GM18907 (cell line): ENCODE data around the gene SLCO3A1.

ENCODE experiments used
- ATAC-seq: cut with Tn5 transposase; IDR thresholded peaks from one replicate; pipeline ENCODE4 v1.9.1; 2021; ENCODE audit warnings: mild to moderate bottlenecking, moderate library complexity; ENCODE audit not compliant: unreplicated experiment

Gene SLCO3A1

GRCh38 chr15:91909111-91909510 lies 55.6 kb downstream of the SLCO3A1 start:
- ATAC-seq: no peak

GRCh38 chr15:91909574-91909973 lies 56.1 kb downstream of the SLCO3A1 start:
- no peak for ATAC-seq

GRCh38 chr15:91911844-91912243 lies 58.3 kb downstream of the SLCO3A1 start:
- ATAC-seq: no peak

GRCh38 chr15:91912336-91912735 lies 58.8 kb downstream of the SLCO3A1 start:
- no peak for ATAC-seq

- ATAC-seq: no peak
These were observed 60.1 kb downstream of the SLCO3A1 start for GRCh38 chr15:91913560-91913959.

GRCh38 chr15:91915576-91915975 lies 62.1 kb downstream of the SLCO3A1 start:
- ATAC-seq: no peak

- no peak for ATAC-seq
These were observed 62.5 kb downstream of the SLCO3A1 start for GRCh38 chr15:91916051-91916450.

GRCh38 chr15:91917686-91918360 lies 64.3 kb downstream of the SLCO3A1 start:
- ATAC-seq: no peak

GRCh38 chr15:91919014-91919534 lies 65.6 kb downstream of the SLCO3A1 start:
- no peak for ATAC-seq

- no peak for ATAC-seq
These were observed 67.8 kb downstream of the SLCO3A1 start for GRCh38 chr15:91921188-91921842.

- ATAC-seq: no peak
These were observed 68.3 kb downstream of the SLCO3A1 start for GRCh38 chr15:91921843-91922198.

- ATAC-seq: no peak
These were observed 69.4 kb downstream of the SLCO3A1 start for GRCh38 chr15:91922646-91923547.

GRCh38 chr15:91924183-91924582 lies 70.7 kb downstream of the SLCO3A1 start:
- ATAC-seq: no peak

GRCh38 chr15:91924837-91925495 lies 71.5 kb downstream of the SLCO3A1 start:
- ATAC-seq: no peak

GRCh38 chr15:91925794-91926193 lies 72.3 kb downstream of the SLCO3A1 start:
- ATAC-seq: no peak

- ATAC-seq: no peak
These were observed 73.4 kb downstream of the SLCO3A1 start for GRCh38 chr15:91926908-91927270.

- ATAC-seq: no peak
These were observed 74.1 kb downstream of the SLCO3A1 start for GRCh38 chr15:91927585-91927984.

GRCh38 chr15:91928675-91929074 lies 75.2 kb downstream of the SLCO3A1 start:
- ATAC-seq: no peak

- ATAC-seq: no peak
These were observed 76.0 kb downstream of the SLCO3A1 start for GRCh38 chr15:91929509-91929908.

- no peak for ATAC-seq
These were observed 76.6 kb downstream of the SLCO3A1 start for GRCh38 chr15:91930092-91930491.

- ATAC-seq: no peak
These were observed 82.8 kb downstream of the SLCO3A1 start for GRCh38 chr15:91936182-91936775.
